HepG2 (cell line): ENCODE results near the gene USF1. TPM values are rescaled to one million over a fixed set of nuclear protein-coding genes. Genes with fewer than 3 reads are reported as not detected.

Experiments
- AHDC1 ChIP-seq: sonication (generic); formaldehyde crosslinking; IDR thresholded peaks from 2 replicates; pipeline ENCODE4 v1.5.1; 2020; ENCODE audit warnings: mild to moderate bottlenecking, missing genetic modification reagents, borderline replicate concordance
- ATRX ChIP-seq: sonication (generic); formaldehyde crosslinking; IDR thresholded peaks from 2 replicates; pipeline ENCODE4 v1.4.0; 2020; ENCODE audit warnings: missing genetic modification reagents, borderline replicate concordance
- CREB1 ChIP-seq, 2 experiments: fragments of 450-650 bp in 1 of 2; IDR thresholded peaks; 2 replicates each; pipeline ENCODE4 v1.6.1; 2016 to 2017; ENCODE audit warnings: control low read depth in 1 of 2, mild to moderate bottlenecking in 1 of 2, missing compliant biosample characterization in 1 of 2, missing genetic modification characterization in 1 of 2
- KLF6 ChIP-seq: IDR thresholded peaks from 2 replicates; pipeline ENCODE4 v1.8.0; 2016; ENCODE audit warnings: missing biosample characterization, missing genetic modification reagents
- MXD3 ChIP-seq: IDR thresholded peaks from 2 replicates; pipeline ENCODE4 v1.6.1; 2016; ENCODE audit warnings: mild to moderate bottlenecking, missing biosample characterization, missing genetic modification reagents
- PRPF4 ChIP-seq: fragments of 200-400 bp; formaldehyde crosslinking; IDR thresholded peaks from 2 replicates; pipeline ENCODE4 v1.6.1; 2016; ENCODE audit warnings: low read length, low read depth; ENCODE audit not compliant: poor library complexity, severe bottlenecking
- SKI ChIP-seq: fragments of 450-650 bp; IDR thresholded peaks from one replicate; pipeline ENCODE4 v1.6.1; 2018; ENCODE audit warnings: mild to moderate bottlenecking; ENCODE audit not compliant: partially characterized antibody
- SOX6 ChIP-seq, 2 experiments: fragments of 450-650 bp in 1 of 2; sonication (generic) in 1 of 2; formaldehyde crosslinking in 1 of 2; IDR thresholded peaks; 2 replicates each; pipeline versions ENCODE4 v1.4.0 to v1.6.1; 2017 to 2020; ENCODE audit warnings: antibody characterized with exemption in 1 of 2, mild to moderate bottlenecking in 1 of 2, missing genetic modification reagents in 1 of 2
- ZBTB25 ChIP-seq: IDR thresholded peaks from 2 replicates; pipeline ENCODE4 v1.6.1; 2018; ENCODE audit warnings: missing genetic modification reagents
- ZBTB3 ChIP-seq: sonication (generic); formaldehyde crosslinking; IDR thresholded peaks from 2 replicates; pipeline ENCODE4 v1.4.0; 2020; ENCODE audit warnings: low read depth, mild to moderate bottlenecking, moderate library complexity, missing genetic modification reagents, borderline replicate concordance
- ZNF343 ChIP-seq: sonication (generic); formaldehyde crosslinking; IDR thresholded peaks from 2 replicates; pipeline ENCODE4 v1.4.0; 2020; ENCODE audit warnings: mild to moderate bottlenecking, missing genetic modification reagents
- ZNF512B ChIP-seq: sonication (generic); formaldehyde crosslinking; IDR thresholded peaks from 2 replicates; pipeline ENCODE4 v1.5.1; 2020; ENCODE audit warnings: missing genetic modification reagents, mild to moderate bottlenecking, borderline replicate concordance
- ZNF772 ChIP-seq: sonication (generic); formaldehyde crosslinking; IDR thresholded peaks from 2 replicates; pipeline ENCODE4 v1.5.0; 2020; ENCODE audit warnings: mild to moderate bottlenecking, missing genetic modification reagents
- ZNF850 ChIP-seq: sonication (generic); formaldehyde crosslinking; conservative IDR thresholded peaks from 2 replicates; pipeline ENCODE4 v1.9.0; 2021; ENCODE audit warnings: mild to moderate bottlenecking, missing genetic modification reagents
- ZSCAN29 ChIP-seq: sonication (generic); formaldehyde crosslinking; conservative IDR thresholded peaks from 2 replicates; pipeline ENCODE4 v1.4.0; 2020; ENCODE audit warnings: mild to moderate bottlenecking, missing genetic modification reagents
- polyA plus RNA-seq, 8 experiments: library from polyadenylated mRNA; depleted of rRNA in 3 of 8; stranded (reverse) in 7 of 8; unstranded in 1 of 8; fragments of >200 nt; fragmentation: Illumina TruSeq in 4 of 8; extraction: Trizol in 4 of 8; gene quantifications; 2 replicates each; pipeline versions ENCODE4 v1.2.1 to v1.2.3, GENCODE V29; 2011 to 2016; ENCODE audit warnings: low read depth in 4 of 8, missing spikeins in 1 of 8, mixed read lengths in 1 of 8; ENCODE audit not compliant: insufficient read depth in 1 of 8
- total RNA-seq, 5 experiments: library from RNA; depleted of rRNA; stranded (reverse); fragments of >200 nt; fragmentation: Illumina TruSeq; extraction: Trizol; gene quantifications; 2 replicates each; pipeline ENCODE4 v1.2.3, GENCODE V29; 2016; ENCODE audit warnings: low read depth in 1 of 5

Gene USF1
- total and polyA plus RNA-seq, 2 of the 13 experiments (the other 11 are each of a cell fraction or from before 2014, with no cell fraction given) = 26.9 to 39.4 TPM

GRCh38 chr1:161019751-161020495 lies 25.9 kb downstream of the USF1 start (continued):
- TF ChIP-seq MXD3 (CRISPR knock-in tag) (0 out of 2 replicates have a peak, but pooled peaks have one; percentile 4), SKI (no peak), ZBTB25 (no peak), ZSCAN29 (CRISPR knock-in tag) (0 out of 2 replicates have a peak, but pooled peaks have one; percentile 18), ZNF850 (CRISPR knock-in tag) (no peak), AHDC1 (CRISPR knock-in tag) (0 out of 2 replicates have a peak, but pooled peaks have one; percentile 19), ZNF512B (no peak), CREB1 (IDR thresholded peaks at IDR 0.05) (no peak), CREB1 (CRISPR knock-in tag; IDR thresholded peaks at IDR 0.05) (no peak), ZNF772 (CRISPR knock-in tag) (no peak), PRPF4 (no peak), SOX6 (IDR thresholded peaks at IDR 0.05) (no peak), SOX6 (CRISPR knock-in tag; IDR thresholded peaks at IDR 0.05) (0 out of 2 replicates have a peak, but pooled peaks have one; percentile 5), ZNF343 (CRISPR knock-in tag) (0 out of 2 replicates have a peak, but pooled peaks have one; percentile 8), KLF6 (CRISPR knock-in tag) (no peak), ZBTB3 (CRISPR knock-in tag) (0 out of 2 replicates have a peak, but pooled peaks have one; percentile 30), ATRX (CRISPR knock-in tag) (no peak)
